Liver (tissue), 3 donors: ENCODE data around the gene ITGB1.

Source experiments
- ATF3 ChIP-seq: IDR thresholded peaks from 2 replicates; pipeline ENCODE4 v1.6.1; 2016; ENCODE audit warnings: antibody characterized with exemption
- CTCF ChIP-seq: fragments of 150-350 bp; IDR thresholded peaks from 2 replicates; pipeline ENCODE4 v1.5.1; 2017; ENCODE audit warnings: improper control_type of control experiment, low read depth, low read length; ENCODE audit not compliant: missing input control
- FOXA1 ChIP-seq: IDR thresholded peaks from 2 replicates; pipeline ENCODE4 v1.6.1; 2016; ENCODE audit warnings: antibody characterized with exemption
- GABPA ChIP-seq, 2 donors: IDR thresholded peaks in 1 of 2; conservative IDR thresholded peaks in 1 of 2; 2 replicates each; pipeline ENCODE4 v1.6.1; 2016; ENCODE audit warnings: antibody characterized with exemption in 2 of 2, mild to moderate bottlenecking in 1 of 2, moderate library complexity in 1 of 2
- JUND ChIP-seq, 2 donors: IDR thresholded peaks; 2 replicates each; pipeline ENCODE4 v1.6.1; 2016; ENCODE audit warnings: antibody characterized with exemption in 2 of 2
- MAX ChIP-seq: IDR thresholded peaks from 2 replicates; pipeline ENCODE4 v1.6.1; 2016; ENCODE audit warnings: antibody characterized with exemption
- RAD21 ChIP-seq, 2 donors: IDR thresholded peaks; 2 replicates each; pipeline ENCODE4 v1.6.1; 2016; ENCODE audit warnings: antibody characterized with exemption in 2 of 2, mild to moderate bottlenecking in 2 of 2
- REST ChIP-seq: IDR thresholded peaks from 2 replicates; pipeline ENCODE4 v1.6.1; 2016; ENCODE audit warnings: antibody characterized with exemption, mild to moderate bottlenecking
- RXRA ChIP-seq, 2 donors: IDR thresholded peaks; 2 replicates each; pipeline ENCODE4 v1.6.1; 2017 to 2018; ENCODE audit warnings: antibody characterized with exemption in 2 of 2, mild to moderate bottlenecking in 1 of 2
- SP1 ChIP-seq: IDR thresholded peaks from 2 replicates; pipeline ENCODE4 v1.6.1; 2018; ENCODE audit warnings: antibody characterized with exemption, mild to moderate bottlenecking
- TAF1 ChIP-seq: conservative IDR thresholded peaks from 2 replicates; pipeline ENCODE4 v1.6.1; 2016; ENCODE audit warnings: antibody characterized with exemption, mild to moderate bottlenecking
- YY1 ChIP-seq: IDR thresholded peaks from 2 replicates; pipeline ENCODE4 v1.6.1; 2016; ENCODE audit warnings: antibody characterized with exemption, mild to moderate bottlenecking
- donor health status: healthy.
- donor health status: healthy.

GRCh38 chr10:32952094-32952493, 5.9 kb downstream of the ITGB1 start:
- TF ChIP-seq CTCF: no peak
- no peak for TF ChIP-seq REST
- no peak for TF ChIP-seq MAX
- TF ChIP-seq ATF3: no peak
- no peak for TF ChIP-seq JUND (IDR thresholded peaks at IDR 0.05)
- TF ChIP-seq GABPA (IDR thresholded peaks at IDR 0.05 in 1 of 2, conservative IDR thresholded peaks at IDR 0.05 in 1 of 2): no peak
- no peak for TF ChIP-seq RAD21 (IDR thresholded peaks at IDR 0.05)
- TF ChIP-seq RXRA (IDR thresholded peaks at IDR 0.05): no peak
- no peak for TF ChIP-seq SP1
- no peak for TF ChIP-seq YY1
- no peak for TF ChIP-seq FOXA1
- no peak for TF ChIP-seq TAF1
